H7 (cell line): ENCODE data around the gene MLX. TPM values are rescaled to one million over a fixed set of nuclear protein-coding genes. Genes with fewer than 3 reads are reported as not detected.
A peak's percentile ranks its signal among the peaks of the same experiment; 100 is the strongest.
"Not testable (repeated sequence)": the region's sequence is repeated elsewhere in the genome, so short reads cannot be mapped to it uniquely, and the experiment has no call there.

ENCODE experiments used
- DNase-seq: peaks from one replicate; pipeline ENCODE4 v3.0.0; 2012
- H3K27me3 ChIP-seq: 2 replicates; pipeline ENCODE4 v1.6.0; 2011; ENCODE audit warnings: mild to moderate bottlenecking, low read length; ENCODE audit not compliant: control insufficient read depth, insufficient read depth
- H3K36me3 ChIP-seq: replicated peaks from 2 replicates; pipeline ENCODE4 v1.5.1; 2011; ENCODE audit warnings: low read length; ENCODE audit not compliant: control insufficient read depth, insufficient read depth
- H3K4me3 ChIP-seq: 2 replicates; pipeline ENCODE4 v1.5.1; 2011; ENCODE audit warnings: low read depth, mild to moderate bottlenecking, control low read depth, low read length, moderate library complexity; ENCODE audit not compliant: insufficient read depth
- total RNA-seq: library from RNA; depleted of rRNA; stranded (reverse); fragments of >200 nt; shearing (Covaris generic); gene quantifications from 2 replicates; pipeline ENCODE4 v1.2.3, GENCODE V29; 2014; rRNA removed

The MLX gene
- total RNA-seq, 1 experiment from 2014 or later: 35.0 TPM

GRCh38 chr17:42608305-42609181 is 41.6 kb downstream of the MLX start:
- DNase-seq: no peak
- Histone ChIP-seq H3K27me3 (no peaks in the 10 kb centered on the region), H3K36me3 (peaks cover 15% of the 10 kb centered on the region), H3K4me3 (peak overlapping the region; percentile 97)

DNA sequence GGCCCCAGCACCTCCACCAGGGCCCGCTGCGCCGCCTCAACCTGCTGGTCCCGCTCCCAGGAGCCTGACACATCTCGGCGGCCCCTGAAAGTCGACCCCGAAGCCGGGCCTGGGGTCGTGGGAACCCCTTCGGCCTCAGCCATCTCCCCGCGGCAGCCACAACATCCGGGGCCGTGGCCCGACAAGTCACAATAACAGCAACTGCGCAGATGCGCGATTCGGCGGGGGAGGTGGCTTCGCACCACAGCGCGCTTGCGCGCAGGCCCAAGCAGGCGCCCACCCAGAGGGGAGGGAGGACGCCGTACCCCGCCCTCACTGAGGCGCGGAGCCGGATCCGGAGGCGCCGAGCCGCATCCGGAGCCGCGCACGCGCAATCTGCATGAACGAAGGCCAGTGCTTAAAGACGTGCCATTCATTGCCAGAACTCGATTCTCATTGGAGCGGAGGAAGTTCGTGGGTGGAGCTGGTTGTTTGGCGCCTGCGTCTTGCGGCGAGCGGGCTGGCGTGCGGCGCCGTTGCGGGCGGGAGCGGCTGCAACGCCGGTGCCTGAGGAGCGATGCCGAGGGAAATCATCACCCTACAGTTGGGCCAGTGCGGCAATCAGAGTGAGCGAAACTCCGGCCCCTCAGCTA is 42.4 kb downstream of the MLX start, which contains the start of the genes RETREG3 and TUBG1:
RETREG3 (minus strand) TSS at position 193 of the 632 bp plus-strand sequence; CDS start at position 143, 50 bp downstream.
TUBG1 (plus strand) TSS at position 502 of the 632 bp plus-strand sequence; CDS start at position 557, 55 bp downstream.
- Histone ChIP-seq H3K36me3 (peaks cover 19% of the 10 kb centered on the region), H3K4me3 (peak within 1 kb of the TSS; percentile 99)
- peak; percentile 100 for DNase-seq

DNA sequence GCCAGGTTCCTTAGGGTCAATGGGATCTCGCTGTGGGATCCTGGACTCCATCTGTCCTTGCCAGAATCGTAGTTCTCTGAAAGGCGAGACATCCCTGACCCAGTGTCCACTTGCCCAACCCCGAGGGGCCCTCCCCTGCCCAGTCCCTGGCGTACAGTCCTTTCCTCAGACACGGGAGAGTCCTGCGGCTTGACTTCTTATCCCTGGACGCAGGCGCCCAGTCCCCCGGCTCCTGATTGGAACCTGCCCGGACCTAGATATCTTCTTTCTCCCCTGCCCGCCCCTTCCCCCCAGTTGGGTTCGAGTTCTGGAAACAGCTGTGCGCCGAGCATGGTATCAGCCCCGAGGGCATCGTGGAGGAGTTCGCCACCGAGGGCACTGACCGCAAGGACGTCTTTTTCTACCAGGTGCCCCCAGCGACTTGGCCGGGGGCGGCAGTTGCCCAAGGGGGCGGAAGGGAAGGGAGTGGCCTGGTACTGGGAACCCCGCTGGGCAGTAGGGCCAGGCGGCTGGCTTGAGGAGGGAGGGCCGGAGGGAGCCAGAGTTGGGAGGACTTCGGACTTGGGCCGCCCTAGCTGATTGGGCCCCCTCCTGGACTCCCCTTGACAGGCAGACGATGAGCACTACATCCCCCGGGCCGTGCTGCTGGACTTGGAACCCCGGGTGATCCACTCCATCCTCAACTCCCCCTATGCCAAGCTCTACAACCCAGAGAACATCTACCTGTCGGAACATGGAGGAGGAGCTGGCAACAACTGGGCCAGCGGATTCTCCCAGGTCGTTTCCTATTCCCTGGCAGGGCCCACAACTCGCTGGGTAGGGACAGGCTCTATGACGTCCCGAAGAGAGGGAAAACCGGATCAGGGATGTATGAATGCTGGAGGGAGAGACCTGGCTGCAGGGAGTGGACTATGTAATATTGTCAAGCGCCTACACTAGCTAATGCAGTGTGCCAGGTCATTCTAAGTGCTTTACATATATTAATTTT is 43.2 kb downstream of the MLX start:
- not testable (repeated sequence) for H3K27me3 ChIP-seq
- peak; percentile 79 for DNase-seq
- H3K36me3 ChIP-seq: peaks cover 26% of the 10 kb centered on the region
- H3K4me3 ChIP-seq: peak overlapping the region; percentile 99

More for the DNA sequence above, 42.4 kb downstream of the MLX start, which contains the start of the genes RETREG3 and TUBG1:
- no peaks in the 10 kb centered on the region for H3K27me3 ChIP-seq

GRCh38 chr17:42612013-42612412 is 45.1 kb downstream of the MLX start:
- H3K36me3 ChIP-seq: peaks cover 31% of the 10 kb centered on the region
- H3K27me3 ChIP-seq: no peaks in the 10 kb centered on the region
- DNase-seq: no peak
- no peak overlapping the region for H3K4me3 ChIP-seq

GRCh38 chr17:42613699-42614295 is 46.9 kb downstream of the MLX start:
- no peak for DNase-seq
- Histone ChIP-seq H3K27me3 (no peaks in the 10 kb centered on the region), H3K36me3 (peaks cover 31% of the 10 kb centered on the region), H3K4me3 (no peak overlapping the region)

- H3K4me3 ChIP-seq: no peak overlapping the region
- no peaks in the 10 kb centered on the region for H3K27me3 ChIP-seq
- DNase-seq: no peak
- peaks cover 17% of the 10 kb centered on the region for H3K36me3 ChIP-seq
These were observed 51.1 kb downstream of the MLX start for GRCh38 chr17:42617956-42618431.

- H3K36me3 ChIP-seq: peaks cover 16% of the 10 kb centered on the region
- DNase-seq: peak; percentile 86
- H3K4me3 ChIP-seq: no peak overlapping the region
These were observed 51.7 kb downstream of the MLX start for GRCh38 chr17:42618442-42619150.

GRCh38 chr17:42621987-42622386 is 55.1 kb downstream of the MLX start:
- H3K4me3 ChIP-seq, H3K36me3 ChIP-seq, DNase-seq, H3K27me3 ChIP-seq: not testable (repeated sequence)

More at GRCh38 chr17:42618442-42619150, 51.7 kb downstream of the MLX start:
- no peaks in the 10 kb centered on the region for H3K27me3 ChIP-seq

Other genes with a start within 250 kb of the MLX start
- gene STAT3, start 178.7 kb upstream of the MLX start, total RNA-seq: 54.6 and 101 TPM in 2 replicates
- gene CAVIN1, start 143.8 kb upstream of the MLX start, total RNA-seq: 18.6 and 26.9 TPM in 2 replicates
- gene ATP6V0A1, start 108.2 kb upstream of the MLX start, total RNA-seq: 21.0 and 21.7 TPM in 2 replicates
- gene NAGLU, start 30.9 kb upstream of the MLX start, total RNA-seq: 36.9 and 43.9 TPM in 2 replicates
- 1.1 and 2.9 TPM in 2 replicates for gene HSD17B1, start 14.2 kb upstream of the MLX start, total RNA-seq
- 56.1 and 59.2 TPM in 2 replicates for gene COASY, start 5.0 kb upstream of the MLX start, total RNA-seq
- gene PSMC3IP, start 10.6 kb downstream of the MLX start, total RNA-seq: 14.7 and 17.0 TPM in 2 replicates
- gene RETREG3, start 42.3 kb downstream of the MLX start, total RNA-seq: 39.4 and 51.7 TPM in 2 replicates
- gene TUBG1, start 42.6 kb downstream of the MLX start, total RNA-seq: 147 and 158 TPM in 2 replicates
- gene TUBG2, start 92.2 kb downstream of the MLX start, total RNA-seq: 15.0 and 20.5 TPM in 2 replicates
- gene PLEKHH3, start 109.9 kb downstream of the MLX start, total RNA-seq: 37.2 and 47.2 TPM in 2 replicates
- gene CCR10, start 114.7 kb downstream of the MLX start, total RNA-seq: 4.8 and 6.2 TPM in 2 replicates
- 6.1 and 12.0 TPM in 2 replicates for gene CNTNAP1, start 115.4 kb downstream of the MLX start, total RNA-seq
- 13.9 and 26.4 TPM in 2 replicates for gene EZH1, start 177.9 kb downstream of the MLX start, total RNA-seq
- 10.8 and 13.5 TPM in 2 replicates for gene RAMP2, start 194.1 kb downstream of the MLX start, total RNA-seq
- gene VPS25, start 206.3 kb downstream of the MLX start, total RNA-seq: 146 and 152 TPM in 2 replicates
- 0.24 and 0.44 TPM in 2 replicates for gene WNK4, start 213.5 kb downstream of the MLX start, total RNA-seq
- gene COA3, start 231.6 kb downstream of the MLX start, total RNA-seq: 75.9 and 89.7 TPM in 2 replicates
- gene CNTD1, start 231.8 kb downstream of the MLX start, total RNA-seq: 0.17 TPM in 1 of 2 replicates, not detected in the other